ENCODE data around the gene FBXL7.

- TF ChIP-seq, protein P1, sequence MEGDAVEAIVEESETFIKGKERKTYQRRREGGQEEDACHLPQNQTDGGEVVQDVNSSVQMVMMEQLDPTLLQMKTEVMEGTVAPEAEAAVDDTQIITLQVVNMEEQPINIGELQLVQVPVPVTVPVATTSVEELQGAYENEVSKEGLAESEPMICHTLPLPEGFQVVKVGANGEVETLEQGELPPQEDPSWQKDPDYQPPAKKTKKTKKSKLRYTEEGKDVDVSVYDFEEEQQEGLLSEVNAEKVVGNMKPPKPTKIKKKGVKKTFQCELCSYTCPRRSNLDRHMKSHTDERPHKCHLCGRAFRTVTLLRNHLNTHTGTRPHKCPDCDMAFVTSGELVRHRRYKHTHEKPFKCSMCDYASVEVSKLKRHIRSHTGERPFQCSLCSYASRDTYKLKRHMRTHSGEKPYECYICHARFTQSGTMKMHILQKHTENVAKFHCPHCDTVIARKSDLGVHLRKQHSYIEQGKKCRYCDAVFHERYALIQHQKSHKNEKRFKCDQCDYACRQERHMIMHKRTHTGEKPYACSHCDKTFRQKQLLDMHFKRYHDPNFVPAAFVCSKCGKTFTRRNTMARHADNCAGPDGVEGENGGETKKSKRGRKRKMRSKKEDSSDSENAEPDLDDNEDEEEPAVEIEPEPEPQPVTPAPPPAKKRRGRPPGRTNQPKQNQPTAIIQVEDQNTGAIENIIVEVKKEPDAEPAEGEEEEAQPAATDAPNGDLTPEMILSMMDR (IDR thresholded peaks at IDR 0.05) = no peak
- no peak for TF ChIP-seq EZH2phosphoT487 (IDR thresholded peaks at IDR 0.05)
Measured at GRCh38 chr5:15676591-15676990, 176.6 kb downstream of the FBXL7 start.
